ENCODE data around the gene CEND1.

The CEND1 gene

GRCh38 chr11:813456-814096 is 23.7 kb upstream of the CEND1 start:
- H3K4me3 ChIP-seq (ENCODE audit: low read length) = no peak overlapping the region
- H3F3A ChIP-seq (ENCODE audit: control insufficient read depth, insufficient read depth) = peaks cover 58% of the 10 kb centered on the region
- H3K9me3 ChIP-seq (ENCODE audit: control insufficient read depth, insufficient read depth, low read length) = no peaks in the 10 kb centered on the region
- peaks cover 20% of the 10 kb centered on the region; the same call in 1 of the 2 replicates for H4K20me1 ChIP-seq (ENCODE audit: control insufficient read depth, insufficient read depth, low read depth, low read length)
- H3K4me2 ChIP-seq (ENCODE audit: low read length) = no peak overlapping the region
- H3K4me1 ChIP-seq (ENCODE audit: control insufficient read depth, low read length) = peaks cover 30% of the 10 kb centered on the region
- peak overlapping the region; percentile 8 for H3K27ac ChIP-seq (ENCODE audit: low read depth, low read length)
- TF ChIP-seq CTCF (IDR thresholded peaks at IDR 0.05; ENCODE audit: low read depth, low read length, poor library complexity, severe bottlenecking) (no peak), EZH2phosphoT487 (IDR thresholded peaks at IDR 0.05; ENCODE audit: borderline replicate concordance, low read length) (no peak)
- peaks cover 34% of the 10 kb centered on the region for H3K79me2 ChIP-seq (ENCODE audit: control insufficient read depth, low read length)
- no peaks in the 10 kb centered on the region for H3K9me2 ChIP-seq (replicated peaks; ENCODE audit: control insufficient read depth, low read length)
- no peaks in the 10 kb centered on the region for H3K27me3 ChIP-seq (ENCODE audit: control insufficient read depth, low read length)
- H3K36me3 ChIP-seq (ENCODE audit: control insufficient read depth, low read length) = peaks cover 60% of the 10 kb centered on the region

GRCh38 chr11:813072-813455 is 23.2 kb upstream of the CEND1 start:
- no peak overlapping the region for H3K27ac ChIP-seq (ENCODE audit: low read depth, low read length)
- no peak overlapping the region for H3K4me3 ChIP-seq (ENCODE audit: low read length)

GRCh38 chr11:812390-812789 is 22.5 kb upstream of the CEND1 start:
- Histone ChIP-seq H3K4me1 (ENCODE audit: control insufficient read depth, low read length) (peaks cover 40% of the 10 kb centered on the region), H3K9me3 (ENCODE audit: control insufficient read depth, insufficient read depth, low read length) (no peaks in the 10 kb centered on the region), H3K27me3 (ENCODE audit: control insufficient read depth, low read length) (no peaks in the 10 kb centered on the region), H3K4me2 (ENCODE audit: low read length) (peak overlapping the region; percentile 67; the same call in 1 of the 2 replicates), H3F3A (ENCODE audit: control insufficient read depth, insufficient read depth) (peaks cover 59% of the 10 kb centered on the region), H3K27ac (ENCODE audit: low read depth, low read length) (no peak overlapping the region), H3K36me3 (ENCODE audit: control insufficient read depth, low read length) (peaks cover 64% of the 10 kb centered on the region), H3K79me2 (ENCODE audit: control insufficient read depth, low read length) (peaks cover 45% of the 10 kb centered on the region), H4K20me1 (ENCODE audit: control insufficient read depth, insufficient read depth, low read depth, low read length) (peaks cover 20% of the 10 kb centered on the region; the same call in 1 of the 2 replicates), H3K4me3 (ENCODE audit: low read length) (no peak overlapping the region), H3K9me2 (replicated peaks; ENCODE audit: control insufficient read depth, low read length) (no peaks in the 10 kb centered on the region)
- TF ChIP-seq CTCF (IDR thresholded peaks at IDR 0.05; ENCODE audit: low read depth, low read length, poor library complexity, severe bottlenecking) (no peak), EZH2phosphoT487 (IDR thresholded peaks at IDR 0.05; ENCODE audit: borderline replicate concordance, low read length) (no peak)

More at GRCh38 chr11:813072-813455, 23.2 kb upstream of the CEND1 start:
- Histone ChIP-seq H3K79me2 (ENCODE audit: control insufficient read depth, low read length) (peaks cover 39% of the 10 kb centered on the region), H3K36me3 (ENCODE audit: control insufficient read depth, low read length) (peaks cover 61% of the 10 kb centered on the region), H3K9me2 (replicated peaks; ENCODE audit: control insufficient read depth, low read length) (no peaks in the 10 kb centered on the region), H3K9me3 (ENCODE audit: control insufficient read depth, insufficient read depth, low read length) (no peaks in the 10 kb centered on the region), H3K4me2 (ENCODE audit: low read length) (no peak overlapping the region), H4K20me1 (ENCODE audit: control insufficient read depth, insufficient read depth, low read depth, low read length) (peaks cover 20% of the 10 kb centered on the region; the same call in 1 of the 2 replicates), H3K27me3 (ENCODE audit: control insufficient read depth, low read length) (no peaks in the 10 kb centered on the region), H3F3A (ENCODE audit: control insufficient read depth, insufficient read depth) (peaks cover 58% of the 10 kb centered on the region), H3K4me1 (ENCODE audit: control insufficient read depth, low read length) (peaks cover 35% of the 10 kb centered on the region)
- no peak for TF ChIP-seq CTCF (IDR thresholded peaks at IDR 0.05; ENCODE audit: low read depth, low read length, poor library complexity, severe bottlenecking)
- TF ChIP-seq EZH2phosphoT487 (IDR thresholded peaks at IDR 0.05; ENCODE audit: borderline replicate concordance, low read length) = no peak

All from DOHH2 (cell line).